C4-2B (cell line): Measurements from ENCODE around the gene ADAMTS18.

Experiments
- H3K27ac ChIP-seq: fragments of 450-650 bp; 2 replicates; pipeline ENCODE4 v1.5.1; 2017
- CTCF ChIP-seq: fragments of 450-650 bp; conservative IDR thresholded peaks from 2 replicates; pipeline ENCODE4 v1.5.1; 2017; ENCODE audit warnings: mild to moderate bottlenecking
- ZFX ChIP-seq: fragments of 450-650 bp; IDR thresholded peaks from 2 replicates; pipeline ENCODE4 v1.6.1; 2017

Gene ADAMTS18

GRCh38 chr16:77324729-77325128, 110.1 kb downstream of the ADAMTS18 start:
- no peak overlapping the region for H3K27ac ChIP-seq
- TF ChIP-seq ZFX: no peak
- no peak for TF ChIP-seq CTCF

GRCh38 chr16:77323695-77324094, 111.1 kb downstream of the ADAMTS18 start:
- TF ChIP-seq ZFX (no peak), CTCF (no peak)
- no peak overlapping the region for H3K27ac ChIP-seq

GRCh38 chr16:77322757-77323156, 112.1 kb downstream of the ADAMTS18 start:
- no peak for TF ChIP-seq CTCF
- no peak for TF ChIP-seq ZFX
- H3K27ac ChIP-seq: no peak overlapping the region

GRCh38 chr16:77317059-77317458, 117.8 kb downstream of the ADAMTS18 start:
- no peak overlapping the region for H3K27ac ChIP-seq
- no peak for TF ChIP-seq ZFX
- TF ChIP-seq CTCF: no peak

GRCh38 chr16:77310877-77311276, 124.0 kb downstream of the ADAMTS18 start:
- no peak for TF ChIP-seq ZFX
- no peak for TF ChIP-seq CTCF
- no peak overlapping the region for H3K27ac ChIP-seq

- no peak overlapping the region for H3K27ac ChIP-seq
- TF ChIP-seq CTCF (no peak), ZFX (no peak)
These were observed 126.7 kb downstream of the ADAMTS18 start for GRCh38 chr16:77308163-77308561.

- TF ChIP-seq ZFX (no peak), CTCF (no peak)
- H3K27ac ChIP-seq: no peak overlapping the region
These were observed 127.2 kb downstream of the ADAMTS18 start for GRCh38 chr16:77307426-77308162.
